Activated CD4-positive, alpha-beta T cell treated with anti-CD3 and anti-CD28 coated beads for 24 hours (primary cell): ENCODE results near the gene NRSN1.
"Not testable (repeated sequence)": the region's sequence is repeated elsewhere in the genome, so short reads cannot be mapped to it uniquely, and the experiment has no call there.

Experiments used
- DNase-seq, 2 donors: peaks; one replicate each; pipeline ENCODE4 v3.0.0-alpha.2; 2020; ENCODE audit warnings: low read depth in 2 of 2

Gene NRSN1

GRCh38 chr6:24142733-24143132, 16.7 kb downstream of the NRSN1 start:
- DNase-seq: not testable (repeated sequence)

- no peak for DNase-seq
Measured at GRCh38 chr6:24145690-24146131, 19.7 kb downstream of the NRSN1 start.

- no peak for DNase-seq
Measured at GRCh38 chr6:24146871-24147270, 20.9 kb downstream of the NRSN1 start.

- DNase-seq: no peak
Measured at GRCh38 chr6:24147511-24148153, 21.6 kb downstream of the NRSN1 start.

- no peak for DNase-seq
Measured at GRCh38 chr6:24148154-24148570, 22.1 kb downstream of the NRSN1 start.

GRCh38 chr6:24148684-24149083, 22.7 kb downstream of the NRSN1 start:
- DNase-seq: no peak

GRCh38 chr6:24149296-24149695, 23.3 kb downstream of the NRSN1 start:
- no peak for DNase-seq

GRCh38 chr6:24149836-24150235, 23.8 kb downstream of the NRSN1 start:
- DNase-seq: no peak

- no peak for DNase-seq
Measured at GRCh38 chr6:24152014-24152413, 26.0 kb downstream of the NRSN1 start.

GRCh38 chr6:24154121-24154520, 28.1 kb downstream of the NRSN1 start:
- DNase-seq: no peak

- no peak for DNase-seq
Measured at GRCh38 chr6:24157886-24158285, 31.9 kb downstream of the NRSN1 start.

GRCh38 chr6:24183584-24183983, 57.6 kb downstream of the NRSN1 start:
- no peak for DNase-seq

GRCh38 chr6:24186349-24186748, 60.3 kb downstream of the NRSN1 start:
- no peak for DNase-seq

- no peak for DNase-seq
Measured at GRCh38 chr6:24187965-24188577, 62.1 kb downstream of the NRSN1 start.

- DNase-seq: no peak
Measured at GRCh38 chr6:24188578-24189080, 62.6 kb downstream of the NRSN1 start.

- DNase-seq: no peak
Measured at GRCh38 chr6:24191346-24191745, 65.3 kb downstream of the NRSN1 start.

GRCh38 chr6:24193364-24193763, 67.3 kb downstream of the NRSN1 start:
- DNase-seq: no peak

GRCh38 chr6:24194978-24195700, 69.1 kb downstream of the NRSN1 start:
- DNase-seq: no peak

- DNase-seq: no peak
Measured at GRCh38 chr6:24195836-24196597, 70.0 kb downstream of the NRSN1 start.
